Keratinocyte (primary cell): ENCODE results near the gene SERP2. TPM values are rescaled to one million over a fixed set of nuclear protein-coding genes. Genes with fewer than 3 reads are reported as not detected.

Experiments used
- DNase-seq: peaks from one replicate; pipeline ENCODE4 v3.0.0-alpha.2; 2011; ENCODE audit warnings: low read depth, missing footprints, low spot score
- FAIRE-seq: peaks from 2 replicates; lab custom pipeline; 2011; peaks lifted over from hg19 to GRCh38; lab: Jason Lieb, UNC
- H2AFZ ChIP-seq: 2 replicates; pipeline ENCODE4 v1.6.0; 2012; ENCODE audit warnings: low read length, control low read depth, inconsistent platforms; ENCODE audit not compliant: control insufficient read depth
- H3K27ac ChIP-seq: 2 replicates; pipeline ENCODE4 v1.5.1; 2011; ENCODE audit warnings: low read length; ENCODE audit not compliant: control insufficient read depth, insufficient read depth
- H3K27me3 ChIP-seq: 3 replicates; pipeline ENCODE4 v1.6.0; 2011; ENCODE audit warnings: low read length; ENCODE audit not compliant: control insufficient read depth, insufficient read depth; ENCODE audit errors: extremely low read depth
- H3K36me3 ChIP-seq, 2 experiments: 2 replicates in 1 of 2; 3 replicates in 1 of 2; pipeline ENCODE4 v1.5.1; 2011; ENCODE audit warnings: low read length in 2 of 2, mild to moderate bottlenecking in 1 of 2; ENCODE audit not compliant: control insufficient read depth in 2 of 2, insufficient read depth in 2 of 2; ENCODE audit errors: extremely low read depth in 1 of 2
- H3K4me1 ChIP-seq: 3 replicates; pipeline ENCODE4 v1.5.1; 2011; ENCODE audit warnings: low read length; ENCODE audit not compliant: control insufficient read depth, insufficient read depth; ENCODE audit errors: extremely low read depth
- H3K4me2 ChIP-seq: 3 replicates; pipeline ENCODE4 v1.6.0; 2011; ENCODE audit warnings: low read depth, low read length; ENCODE audit not compliant: control insufficient read depth, insufficient read depth; ENCODE audit errors: extremely low read depth
- H3K4me3 ChIP-seq, 3 experiments: fragments of 200-600 bp in 1 of 3; sonication (generic) in 1 of 3; 2 replicates in 2 of 3; 3 replicates in 1 of 3; pipeline ENCODE4 v1.5.1; 2011 to 2016; ENCODE audit warnings: low read length in 3 of 3, mild to moderate bottlenecking in 3 of 3, control low read depth in 2 of 3, inconsistent platforms in 1 of 3, low read depth in 1 of 3, mixed read lengths in 1 of 3, mixed run types in 1 of 3, moderate library complexity in 1 of 3; ENCODE audit not compliant: control insufficient read depth in 2 of 3, insufficient read depth in 2 of 3; ENCODE audit errors: extremely low read depth in 1 of 3
- H3K79me2 ChIP-seq: 2 replicates; pipeline ENCODE4 v1.6.0; 2012; ENCODE audit warnings: low read length; ENCODE audit not compliant: control insufficient read depth, insufficient read depth
- H3K9ac ChIP-seq: 3 replicates; pipeline ENCODE4 v1.6.0; 2011; ENCODE audit warnings: low read length; ENCODE audit not compliant: control insufficient read depth, insufficient read depth; ENCODE audit errors: extremely low read depth
- H3K9me1 ChIP-seq: 3 replicates; pipeline ENCODE4 v1.6.0; 2011; ENCODE audit warnings: low read length; ENCODE audit not compliant: control insufficient read depth, insufficient read depth; ENCODE audit errors: extremely low read depth
- H3K9me3 ChIP-seq: 2 replicates; pipeline ENCODE4 v1.5.1; 2012; ENCODE audit warnings: low read depth, low read length; ENCODE audit not compliant: control insufficient read depth
- H4K20me1 ChIP-seq: 3 replicates; pipeline ENCODE4 v1.6.0; 2011; ENCODE audit warnings: low read length; ENCODE audit not compliant: control insufficient read depth, insufficient read depth; ENCODE audit errors: extremely low read depth
- CTCF ChIP-seq, 3 experiments: IDR thresholded peaks in 1 of 3; conservative IDR thresholded peaks in 1 of 3; optimal IDR thresholded peaks in 1 of 3; 2 replicates in 2 of 3; 3 replicates in 1 of 3; pipeline versions ENCODE3 to v1.5.1; 2011; ENCODE audit warnings: low read length in 3 of 3, mild to moderate bottlenecking in 3 of 3, moderate library complexity in 2 of 3, control low read depth in 1 of 3, inconsistent platforms in 1 of 3; ENCODE audit not compliant: insufficient read depth in 2 of 3; ENCODE audit errors: extremely low read depth in 1 of 3
- EZH2 ChIP-seq: IDR thresholded peaks from one replicate; pipeline ENCODE4 v1.6.1; 2012; ENCODE audit warnings: inconsistent platforms, mild to moderate bottlenecking, low read length, moderate library complexity
- dilution Hi-C: fragments of 300-500 bp; cut with MboI; formaldehyde crosslinking; loops from one replicate; pipeline ENCODE4 v1.7.0; 2020; ENCODE audit warnings: low sequenced_read_pairs; ENCODE audit not compliant: extremely low pct_ligation_motif_present
- polyA plus RNA-seq, 5 experiments: library from polyadenylated mRNA; depleted of rRNA in 3 of 5; stranded (reverse) in 3 of 5; stranded (forward) in 1 of 5; unstranded in 1 of 5; fragments of >200 nt; gene quantifications; 1 replicate in 1 of 5; 2 replicates in 3 of 5; 3 replicates in 1 of 5; pipeline versions ENCODE4 v1.2.1 to v1.2.3, GENCODE V29; 2011 to 2012; ENCODE audit warnings: missing spikeins in 2 of 5, low read depth in 1 of 5, low replicate concordance in 1 of 5

Gene SERP2
- polyA plus RNA-seq, 1 donor (not counting 4 experiments of a cell fraction or from before 2014, with no cell fraction given) = 0.45 TPM

- H2AFZ ChIP-seq = no peak overlapping the region
- FAIRE-seq = no peak
- DNase-seq = no peak
Observed at GRCh38 chr13:44421853-44422525, 48.4 kb downstream of the SERP2 start.

DNA sequence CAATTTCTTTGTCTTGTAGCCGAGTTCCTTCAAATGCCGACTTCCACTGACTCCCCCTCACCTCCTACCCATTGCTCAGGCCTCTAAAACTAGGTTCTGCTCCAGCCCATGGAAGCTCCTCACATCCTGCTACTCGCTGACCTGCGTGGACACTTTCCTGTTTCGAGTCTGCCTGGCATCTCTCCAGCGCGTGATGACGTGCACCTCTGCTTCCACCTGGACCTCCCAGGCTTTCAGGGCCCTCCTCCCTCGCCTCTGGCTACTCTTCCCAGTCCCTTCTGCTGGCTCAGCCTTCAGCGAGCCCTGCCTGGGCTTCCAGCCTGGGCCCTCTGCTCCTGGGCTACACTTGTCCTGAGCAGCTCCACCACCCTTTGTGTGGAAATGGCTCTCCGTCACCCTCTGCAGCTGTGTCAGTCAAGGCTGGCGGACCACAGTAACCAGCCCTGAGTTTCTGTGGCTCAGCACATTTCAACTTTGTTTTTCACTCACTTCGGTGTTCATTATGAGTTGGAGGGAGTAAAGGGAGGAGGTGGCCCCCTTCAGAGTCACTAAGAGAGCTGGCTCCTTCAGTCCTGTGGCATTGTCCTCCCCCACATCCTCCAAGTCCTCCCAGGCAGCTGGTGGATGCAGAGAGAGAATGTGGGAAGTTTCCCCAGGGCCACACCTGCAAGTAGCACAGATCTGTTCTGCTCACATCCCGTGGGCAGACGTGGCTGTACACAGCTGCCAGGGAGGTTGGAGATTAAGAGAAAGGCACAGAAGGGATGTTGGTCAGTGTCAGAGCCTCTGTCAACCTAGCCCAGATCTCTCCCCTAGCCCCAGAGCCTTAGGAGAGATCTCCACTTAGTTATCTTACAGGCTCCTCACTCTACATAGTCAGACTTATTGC lies 49.4 kb downstream of the SERP2 start:
- TF ChIP-seq EZH2 (no peak), CTCF (optimal IDR thresholded peaks at IDR 0.05 in 1 of 3, IDR thresholded peaks at IDR 0.05 in 1 of 3, conservative IDR thresholded peaks at IDR 0.05 in 1 of 3; ENCODE audit: extremely low read depth in 1 of 3, insufficient read depth in 2 of 3, low read length in 3 of 3) (no peak)
- FAIRE-seq (no peak), DNase-seq (no peak)
- Histone ChIP-seq H3K4me2 (no peak overlapping the region), H3K4me3 (no peak overlapping the region), H3K79me2 (no peaks in the 10 kb centered on the region), H3K9ac (no peak overlapping the region), H2AFZ (no peak overlapping the region), H3K27ac (no peak overlapping the region), H4K20me1 (no peaks in the 10 kb centered on the region), H3K36me3 (no peaks in the 10 kb centered on the region), H3K9me3 (no peaks in the 10 kb centered on the region), H3K4me1 (no peaks in the 10 kb centered on the region), H3K9me1 (no peaks in the 10 kb centered on the region), H3K27me3 (no peaks in the 10 kb centered on the region)
- dilution Hi-C loops = no loop called here

More at GRCh38 chr13:44421853-44422525, 48.4 kb downstream of the SERP2 start:
- no peaks in the 10 kb centered on the region for H3K4me1 ChIP-seq
- dilution Hi-C loops = no loop called here
- no peak overlapping the region for H3K9ac ChIP-seq
- no peaks in the 10 kb centered on the region for H3K27me3 ChIP-seq
- no peaks in the 10 kb centered on the region for H3K36me3 ChIP-seq
- H3K79me2 ChIP-seq = no peaks in the 10 kb centered on the region
- no peak overlapping the region for H3K27ac ChIP-seq
- H3K4me3 ChIP-seq = no peak overlapping the region
- no peak for TF ChIP-seq CTCF (optimal IDR thresholded peaks at IDR 0.05 in 1 of 3, IDR thresholded peaks at IDR 0.05 in 1 of 3, conservative IDR thresholded peaks at IDR 0.05 in 1 of 3; ENCODE audit: extremely low read depth in 1 of 3, insufficient read depth in 2 of 3, low read length in 3 of 3)
- no peak overlapping the region for H3K4me2 ChIP-seq
- H3K9me3 ChIP-seq = no peaks in the 10 kb centered on the region
- H4K20me1 ChIP-seq = no peaks in the 10 kb centered on the region
- no peaks in the 10 kb centered on the region for H3K9me1 ChIP-seq
